T-helper 2 cell treated with Interferon-gamma antibody and Interleukin-4, amounts not matched to agents 5 μg/mL and 100 μg/mL, for 36 hours (primary cell): ENCODE results near the gene SERINC3.

ENCODE experiments used
- DNase-seq: peaks from one replicate; pipeline ENCODE4 v3.0.0; 2021; ENCODE audit warnings: low spot score
- H3K27ac Mint-ChIP-seq: one replicate; pipeline ENCODE4 v1.8.0; 2021; ENCODE audit warnings: mild to moderate bottlenecking, mixed read lengths
- H3K27me3 Mint-ChIP-seq: one replicate; pipeline ENCODE4 v1.8.0; 2021; ENCODE audit warnings: low read depth, mixed read lengths
- H3K36me3 Mint-ChIP-seq: one replicate; pipeline ENCODE4 v1.8.0; 2021; ENCODE audit warnings: low read depth, mixed read lengths
- H3K4me1 Mint-ChIP-seq: one replicate; pipeline ENCODE4 v1.8.0; 2021; ENCODE audit warnings: low read depth, mixed read lengths
- H3K4me3 Mint-ChIP-seq: one replicate; pipeline ENCODE4 v1.8.0; 2022; ENCODE audit warnings: mild to moderate bottlenecking, moderate library complexity, mixed read lengths
- H3K9me3 Mint-ChIP-seq: one replicate; pipeline ENCODE4 v1.8.0; 2021; ENCODE audit warnings: mixed read lengths

Gene SERINC3

GRCh38 chr20:44522841-44523240 lies 971 bp upstream of the SERINC3 start:
- Mint-ChIP-seq H3K36me3 (peaks cover 5% of the 10 kb centered on the region), H3K4me3 (peak overlapping the region; percentile 84), H3K9me3 (no peaks in the 10 kb centered on the region), H3K4me1 (peaks cover 24% of the 10 kb centered on the region), H3K27ac (peak overlapping the region; percentile 55), H3K27me3 (no peaks in the 10 kb centered on the region)
- no peak for DNase-seq

GRCh38 chr20:44520881-44521280 lies 989 bp downstream of the SERINC3 start:
- no peaks in the 10 kb centered on the region for H3K9me3 Mint-ChIP-seq
- no peak for DNase-seq
- H3K36me3 Mint-ChIP-seq: peaks cover 5% of the 10 kb centered on the region
- peaks cover 25% of the 10 kb centered on the region for H3K4me1 Mint-ChIP-seq
- no peak overlapping the region for H3K27ac Mint-ChIP-seq
- H3K27me3 Mint-ChIP-seq: no peaks in the 10 kb centered on the region
- peak overlapping the region; percentile 84 for H3K4me3 Mint-ChIP-seq

GRCh38 chr20:44518248-44518647 lies 3.6 kb downstream of the SERINC3 start:
- H3K9me3 Mint-ChIP-seq: no peaks in the 10 kb centered on the region
- DNase-seq: no peak
- peaks cover 31% of the 10 kb centered on the region for H3K4me1 Mint-ChIP-seq
- H3K27ac Mint-ChIP-seq: no peak overlapping the region
- H3K27me3 Mint-ChIP-seq: no peaks in the 10 kb centered on the region
- H3K36me3 Mint-ChIP-seq: peaks cover 11% of the 10 kb centered on the region
- H3K4me3 Mint-ChIP-seq: no peak overlapping the region

GRCh38 chr20:44517454-44517853 lies 4.4 kb downstream of the SERINC3 start:
- H3K4me3 Mint-ChIP-seq: no peak overlapping the region
- H3K36me3 Mint-ChIP-seq: peaks cover 16% of the 10 kb centered on the region
- H3K27ac Mint-ChIP-seq: no peak overlapping the region
- no peaks in the 10 kb centered on the region for H3K27me3 Mint-ChIP-seq
- H3K9me3 Mint-ChIP-seq: no peaks in the 10 kb centered on the region
- H3K4me1 Mint-ChIP-seq: peaks cover 31% of the 10 kb centered on the region
- no peak for DNase-seq

GRCh38 chr20:44516491-44516890 lies 5.4 kb downstream of the SERINC3 start:
- no peak overlapping the region for H3K4me3 Mint-ChIP-seq
- no peaks in the 10 kb centered on the region for H3K27me3 Mint-ChIP-seq
- DNase-seq: no peak
- H3K4me1 Mint-ChIP-seq: peaks cover 26% of the 10 kb centered on the region
- H3K27ac Mint-ChIP-seq: no peak overlapping the region
- H3K9me3 Mint-ChIP-seq: no peaks in the 10 kb centered on the region
- H3K36me3 Mint-ChIP-seq: peaks cover 21% of the 10 kb centered on the region

GRCh38 chr20:44513871-44514270 lies 8.0 kb downstream of the SERINC3 start:
- Mint-ChIP-seq H3K4me1 (peaks cover 15% of the 10 kb centered on the region), H3K36me3 (peaks cover 28% of the 10 kb centered on the region), H3K27me3 (no peaks in the 10 kb centered on the region), H3K9me3 (no peaks in the 10 kb centered on the region), H3K4me3 (no peak overlapping the region), H3K27ac (no peak overlapping the region)
- no peak for DNase-seq

- DNase-seq: no peak
- Mint-ChIP-seq H3K27me3 (no peaks in the 10 kb centered on the region), H3K36me3 (peaks cover 41% of the 10 kb centered on the region), H3K4me1 (peaks cover 11% of the 10 kb centered on the region), H3K4me3 (no peak overlapping the region), H3K9me3 (no peaks in the 10 kb centered on the region), H3K27ac (no peak overlapping the region)
Measured at GRCh38 chr20:44509762-44510161, 12.1 kb downstream of the SERINC3 start.

GRCh38 chr20:44504402-44505307 lies 17.2 kb downstream of the SERINC3 start:
- no peak for DNase-seq
- H3K4me1 Mint-ChIP-seq: no peaks in the 10 kb centered on the region
- no peak overlapping the region for H3K27ac Mint-ChIP-seq
- no peaks in the 10 kb centered on the region for H3K9me3 Mint-ChIP-seq
- no peak overlapping the region for H3K4me3 Mint-ChIP-seq
- H3K36me3 Mint-ChIP-seq: peaks cover 54% of the 10 kb centered on the region
- H3K27me3 Mint-ChIP-seq: no peaks in the 10 kb centered on the region

GRCh38 chr20:44502968-44503367 lies 18.9 kb downstream of the SERINC3 start:
- Mint-ChIP-seq H3K9me3 (no peaks in the 10 kb centered on the region), H3K27ac (no peak overlapping the region), H3K36me3 (peaks cover 53% of the 10 kb centered on the region), H3K4me3 (no peak overlapping the region), H3K27me3 (no peaks in the 10 kb centered on the region), H3K4me1 (peaks cover 1% of the 10 kb centered on the region)
- no peak for DNase-seq

- no peak for DNase-seq
- Mint-ChIP-seq H3K27me3 (no peaks in the 10 kb centered on the region), H3K4me3 (no peak overlapping the region)
Measured at GRCh38 chr20:44501448-44501847, 20.4 kb downstream of the SERINC3 start.

GRCh38 chr20:44500221-44500620 lies 21.6 kb downstream of the SERINC3 start:
- peaks cover 69% of the 10 kb centered on the region for H3K36me3 Mint-ChIP-seq
- H3K27me3 Mint-ChIP-seq: no peaks in the 10 kb centered on the region
- no peak overlapping the region for H3K27ac Mint-ChIP-seq
- no peak for DNase-seq
- H3K4me1 Mint-ChIP-seq: peaks cover 7% of the 10 kb centered on the region
- H3K4me3 Mint-ChIP-seq: no peak overlapping the region
- H3K9me3 Mint-ChIP-seq: no peaks in the 10 kb centered on the region

More at GRCh38 chr20:44501448-44501847, 20.4 kb downstream of the SERINC3 start:
- H3K27ac Mint-ChIP-seq: no peak overlapping the region
- H3K4me1 Mint-ChIP-seq: peaks cover 1% of the 10 kb centered on the region
- H3K36me3 Mint-ChIP-seq: peaks cover 57% of the 10 kb centered on the region
- no peaks in the 10 kb centered on the region for H3K9me3 Mint-ChIP-seq

- peaks cover 67% of the 10 kb centered on the region for H3K36me3 Mint-ChIP-seq
- H3K9me3 Mint-ChIP-seq: no peaks in the 10 kb centered on the region
- H3K27ac Mint-ChIP-seq: no peak overlapping the region
- H3K27me3 Mint-ChIP-seq: no peaks in the 10 kb centered on the region
- no peak for DNase-seq
- H3K4me3 Mint-ChIP-seq: no peak overlapping the region
- H3K4me1 Mint-ChIP-seq: peaks cover 7% of the 10 kb centered on the region
Measured at GRCh38 chr20:44497761-44498160, 24.1 kb downstream of the SERINC3 start.

GRCh38 chr20:44496976-44497375 lies 24.9 kb downstream of the SERINC3 start:
- H3K36me3 Mint-ChIP-seq: peaks cover 68% of the 10 kb centered on the region
- H3K4me1 Mint-ChIP-seq: peaks cover 7% of the 10 kb centered on the region
- H3K27me3 Mint-ChIP-seq: no peaks in the 10 kb centered on the region
- H3K4me3 Mint-ChIP-seq: no peak overlapping the region
- no peak overlapping the region for H3K27ac Mint-ChIP-seq
- DNase-seq: no peak
- no peaks in the 10 kb centered on the region for H3K9me3 Mint-ChIP-seq

GRCh38 chr20:44495802-44496481 lies 25.9 kb downstream of the SERINC3 start:
- peak overlapping the region; percentile 17 for H3K27ac Mint-ChIP-seq
- no peaks in the 10 kb centered on the region for H3K27me3 Mint-ChIP-seq
- no peaks in the 10 kb centered on the region for H3K9me3 Mint-ChIP-seq
- DNase-seq: no peak
- peaks cover 7% of the 10 kb centered on the region for H3K4me1 Mint-ChIP-seq
- H3K4me3 Mint-ChIP-seq: no peak overlapping the region
- H3K36me3 Mint-ChIP-seq: peaks cover 65% of the 10 kb centered on the region
